Lung microvascular endothelial cell (primary cell): ENCODE results near the gene OVCH1. TPM values are rescaled to one million over a fixed set of nuclear protein-coding genes. Genes with fewer than 3 reads are reported as not detected.
"Not testable (repeated sequence)": the region's sequence is repeated elsewhere in the genome, so short reads cannot be mapped to it uniquely, and the experiment has no call there.

Experiments
- DNase-seq, 2 donors: peaks; one replicate each; pipeline versions ENCODE4 v3.0.0 to v3.0.0-alpha.2; 2010; ENCODE audit warnings: low read depth in 2 of 2
- total RNA-seq: library from RNA; depleted of rRNA; stranded (reverse); fragments of >200 nt; gene quantifications from 2 replicates; pipeline ENCODE4 v1.2.1, GENCODE V29; 2014

OVCH1 gene
- total RNA-seq, 1 donor from 2014 or later = under 0.01 TPM

DNA sequence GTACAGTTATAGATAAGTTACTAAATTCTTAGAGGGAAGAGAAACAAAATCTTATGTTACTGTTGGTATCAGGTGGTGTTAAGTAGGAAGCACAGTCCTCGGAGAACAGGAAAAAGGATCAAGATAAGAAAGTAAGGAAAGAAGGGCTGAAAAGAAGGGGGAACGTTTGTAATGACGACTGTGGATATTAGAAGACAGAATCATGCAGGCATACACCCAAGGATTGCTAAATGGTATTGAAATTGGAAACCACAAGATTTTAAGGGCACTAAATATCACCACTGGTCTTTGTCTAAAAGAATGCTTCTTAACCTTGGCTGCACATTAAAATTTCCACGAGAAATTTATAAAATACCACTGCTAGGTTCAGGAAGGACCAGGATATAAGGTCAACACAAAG lies 82.4 kb downstream of the OVCH1 start:
- no peak for DNase-seq

- DNase-seq = no peak
Measured at GRCh38 chr12:29414368-29414767, 83.1 kb downstream of the OVCH1 start.

- no peak for DNase-seq
Measured at GRCh38 chr12:29405561-29405960, 91.9 kb downstream of the OVCH1 start.

DNA sequence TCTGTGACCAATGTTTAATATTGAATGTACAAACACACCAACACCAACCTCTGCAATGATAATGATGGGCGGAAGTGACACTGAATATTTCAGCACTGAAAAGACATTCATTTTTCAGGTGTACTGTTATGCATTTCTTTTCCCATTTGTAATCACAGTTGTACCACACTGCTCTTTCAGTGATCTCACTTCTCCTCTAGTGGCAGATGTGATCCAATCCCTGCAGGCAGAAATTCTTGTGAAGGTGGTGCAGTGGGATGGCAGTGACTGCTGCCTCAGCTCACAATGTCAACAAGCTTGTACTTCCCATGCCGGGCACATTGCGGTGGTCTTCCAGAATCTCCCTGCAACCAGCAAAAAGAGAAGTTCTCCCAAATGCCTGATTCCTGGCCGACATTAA lies 93.5 kb downstream of the OVCH1 start:
- no peak for DNase-seq

DNA sequence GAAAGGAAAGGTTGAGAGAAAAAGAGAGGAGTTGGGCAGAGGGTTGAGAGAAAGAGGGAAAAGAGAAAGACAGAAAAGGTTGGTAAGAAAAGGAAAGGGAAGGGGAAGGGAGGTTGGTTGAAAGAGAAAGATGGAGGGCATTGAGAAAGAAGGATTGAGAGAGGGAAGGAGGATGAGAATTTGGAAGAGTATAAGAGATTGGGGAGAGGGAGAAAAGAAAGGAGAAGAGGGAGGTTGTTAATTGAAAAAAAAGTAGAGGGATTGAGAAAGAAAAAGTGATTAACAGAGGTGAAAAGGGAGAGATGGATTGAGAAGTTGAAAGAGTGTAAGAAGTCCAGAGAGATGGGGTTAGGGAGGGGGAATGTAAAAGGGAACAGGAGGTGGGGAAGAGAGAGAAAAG lies 95.0 kb downstream of the OVCH1 start:
- no peak for DNase-seq

DNA sequence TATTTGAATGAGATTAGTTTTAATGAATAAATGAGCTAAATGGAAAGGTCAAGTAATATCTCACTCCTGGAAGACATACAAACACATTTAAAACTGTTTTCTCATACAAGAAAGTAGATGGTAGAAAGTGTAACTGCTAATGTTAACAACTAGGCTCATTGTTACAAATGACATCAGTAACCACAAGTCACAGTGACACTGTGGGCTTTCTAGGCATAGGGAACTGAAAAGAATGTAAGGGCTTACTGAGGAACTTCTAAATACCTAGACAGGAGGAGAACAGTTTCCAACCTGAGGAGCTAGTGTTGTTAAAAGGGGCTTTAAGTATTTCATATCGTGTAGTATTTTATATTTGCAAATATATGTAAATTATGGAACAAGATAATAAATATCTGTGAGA lies 99.0 kb downstream of the OVCH1 start:
- DNase-seq = no peak

DNA sequence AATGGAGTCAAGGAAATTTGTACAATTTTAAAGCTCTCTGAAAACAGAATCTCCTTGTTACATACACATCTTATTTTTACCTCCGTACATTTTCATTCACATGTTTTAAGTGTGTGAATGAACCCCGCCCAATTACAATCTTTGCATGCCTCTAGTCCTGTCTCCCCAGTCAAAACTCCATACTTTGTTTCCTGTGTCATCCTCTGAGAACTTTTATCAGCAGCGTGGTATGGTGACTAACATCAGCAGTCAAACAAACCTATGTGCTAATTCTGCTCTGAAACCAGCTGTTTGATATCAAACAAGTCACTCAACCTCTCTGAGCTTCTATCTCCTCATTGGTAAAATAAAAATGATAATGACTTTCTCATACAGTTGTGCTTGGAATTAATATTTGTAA lies 100.7 kb downstream of the OVCH1 start:
- no peak for DNase-seq

DNA sequence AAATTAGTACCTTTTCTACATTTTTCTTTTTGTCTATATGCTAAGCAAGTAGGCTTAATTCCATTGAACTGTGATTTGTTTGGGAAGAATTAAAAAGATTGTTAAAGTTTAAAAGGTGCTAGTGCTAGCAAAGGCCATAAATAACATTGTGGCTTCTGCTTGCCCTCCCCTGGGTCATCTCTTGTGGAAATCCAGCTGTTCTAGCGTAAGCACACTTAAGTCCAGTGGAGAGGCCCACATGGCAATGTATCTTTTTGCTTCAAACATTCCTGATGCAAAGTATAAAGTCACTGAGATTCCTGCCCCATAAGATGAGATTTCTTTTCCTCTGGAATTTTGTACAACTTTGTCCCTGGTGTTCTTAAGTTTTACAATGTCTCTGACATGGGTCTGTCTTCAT lies 102.1 kb downstream of the OVCH1 start:
- DNase-seq = no peak

GRCh38 chr12:29390419-29390818 lies 107.1 kb downstream of the OVCH1 start:
- DNase-seq = peak; percentile 40 to 54

DNA sequence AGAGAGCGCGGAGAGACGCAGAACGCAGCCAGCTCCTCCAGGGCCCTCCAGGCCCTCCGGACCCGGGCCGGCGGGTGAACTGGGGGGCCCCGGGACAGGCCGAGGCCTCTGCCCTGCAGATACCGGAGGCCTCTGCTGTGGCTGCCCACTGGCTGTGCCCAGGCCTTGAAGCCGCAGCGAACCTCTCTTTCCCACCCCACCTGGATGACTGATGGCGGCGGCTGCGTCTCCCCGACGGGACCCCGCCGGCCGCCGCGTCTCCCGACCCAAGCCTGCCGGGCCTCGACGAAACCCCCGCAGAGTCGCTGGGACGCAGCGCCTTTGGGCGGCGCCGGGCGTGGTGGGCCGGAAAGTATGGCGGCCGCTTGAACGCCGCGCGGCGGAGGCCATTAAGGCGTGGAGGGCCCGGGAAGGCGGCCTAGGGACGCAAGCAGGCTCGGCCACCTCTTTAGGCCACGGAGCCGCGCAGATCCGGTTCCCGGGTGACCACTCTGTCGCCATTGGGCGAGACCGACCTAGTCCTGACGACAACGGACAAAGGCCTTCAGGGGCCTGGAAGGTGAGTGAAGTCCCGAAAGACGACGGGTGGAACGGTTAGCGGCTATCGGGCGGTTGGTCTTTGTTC lies 108.1 kb downstream of the OVCH1 start:
- DNase-seq = no peak

DNA sequence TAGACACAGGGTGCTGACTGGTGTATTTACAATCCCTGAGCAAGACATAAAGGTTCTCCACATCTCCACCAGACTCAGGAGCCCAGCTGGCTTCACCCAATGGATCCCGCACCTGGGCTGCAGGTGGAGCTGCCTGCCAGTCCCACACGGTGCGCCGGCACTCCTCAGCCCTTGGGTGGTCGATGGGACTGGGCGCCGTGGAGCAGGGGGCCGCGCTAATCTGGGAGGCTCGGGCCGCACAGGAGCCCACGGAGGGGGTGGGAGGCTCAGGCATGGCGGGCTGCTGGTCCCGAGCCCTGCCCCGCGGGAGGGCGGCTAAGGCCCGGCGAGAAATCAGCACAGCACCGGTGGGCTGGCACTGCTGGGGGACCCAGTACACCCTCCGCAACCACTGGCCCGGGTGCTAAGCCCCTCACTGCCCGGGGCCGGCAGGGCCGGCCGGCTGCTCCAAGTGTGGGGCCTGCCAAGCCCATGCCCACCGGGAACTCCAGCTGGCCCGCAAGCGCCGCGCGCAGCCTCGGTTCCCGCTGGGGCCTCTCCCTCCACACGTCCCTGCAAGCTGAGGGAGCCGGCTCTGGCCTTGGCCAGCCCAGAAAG lies 111.3 kb downstream of the OVCH1 start:
- DNase-seq = not testable (repeated sequence)

GRCh38 chr12:29385194-29385593 lies 112.3 kb downstream of the OVCH1 start:
- DNase-seq = not testable (repeated sequence)

DNA sequence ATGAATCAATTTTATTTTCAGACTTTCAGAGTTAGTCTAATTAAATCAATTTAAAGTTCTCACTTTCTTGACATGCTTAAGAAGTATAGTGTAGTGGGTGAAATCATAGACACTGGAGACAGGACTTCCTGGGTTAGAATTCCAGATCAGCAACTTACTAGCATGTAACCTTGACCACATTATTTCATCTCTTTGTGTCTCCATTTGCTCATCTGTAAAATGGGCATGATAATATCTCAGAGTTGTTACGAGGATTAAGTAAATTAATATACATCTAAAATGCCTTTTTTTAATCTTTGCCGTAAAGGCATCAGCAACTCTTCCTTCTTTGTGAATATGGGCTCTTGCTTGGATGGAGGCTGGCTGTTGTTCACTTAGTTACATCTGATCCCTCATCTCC lies 115.2 kb downstream of the OVCH1 start:
- DNase-seq = no peak

- DNase-seq = peak; percentile 99
Measured at GRCh38 chr12:29380536-29381523, 116.7 kb downstream of the OVCH1 start, which contains the start of gene ERGIC2. Gene ERGIC2, minus strand, starts transcription at chr12:29381172. Its CDS starts 9,539 bp downstream, at chr12:29371633.

Other genes starting within 250 kb of the OVCH1 start
- 23.8 and 32.3 TPM in 2 replicates for gene ERGIC2, start 116.5 kb downstream of the OVCH1 start, total RNA-seq